Adrenal gland (tissue), 12 donors: Measurements from ENCODE around the gene APCDD1. TPM values are rescaled to one million over a fixed set of nuclear protein-coding genes. Genes with fewer than 3 reads are reported as not detected.

Experiments used
- DNase-seq, 7 donors: peaks; one replicate each; pipeline ENCODE4 v3.0.0-alpha.2; 2019 to 2020
- H3K27ac ChIP-seq, 5 donors: fragments of 200-600 bp; sonication (generic) in 4 of 5; 1 replicate in 3 of 5; 2 replicates in 2 of 5; pipeline versions ENCODE4 v1.5.1 to v1.8.0; 2016 to 2020; ENCODE audit warnings: mild to moderate bottlenecking in 1 of 5
- H3K27me3 ChIP-seq: fragments of 200-600 bp; 2 replicates; pipeline ENCODE4 v1.8.0; 2021
- H3K36me3 ChIP-seq, 2 donors: fragments of 200-600 bp; replicated peaks in 1 of 2; 1 replicate in 1 of 2; 2 replicates in 1 of 2; pipeline versions ENCODE4 v1.5.1 to v1.8.0; 2018 to 2022
- H3K4me1 ChIP-seq, 2 donors: fragments of 200-600 bp; replicated peaks in 1 of 2; 1 replicate in 1 of 2; 2 replicates in 1 of 2; pipeline versions ENCODE4 v1.5.1 to v1.8.0; 2018 to 2021
- H3K4me3 ChIP-seq, 4 donors: fragments of 200-600 bp; sonication (generic) in 3 of 4; one replicate each; pipeline ENCODE4 v1.5.1; 2016 to 2018
- H3K9me3 ChIP-seq, 3 donors: fragments of 200-600 bp; sonication (generic) in 1 of 3; replicated peaks in 1 of 3; 1 replicate in 2 of 3; 2 replicates in 1 of 3; pipeline versions ENCODE4 v1.5.1 to v1.8.0; 2016 to 2021
- POLR2A ChIP-seq, 2 donors: fragments of 450-650 bp; IDR thresholded peaks; one replicate each; pipeline ENCODE4 v1.6.1; 2017; ENCODE audit warnings: antibody characterized with exemption in 2 of 2, mild to moderate bottlenecking in 2 of 2, moderate library complexity in 1 of 2
- WGBS, 4 donors: extraction: QIAGEN DNeasy Blood & Tissue Kit in 2 of 4; methylation state at CpG; one replicate each; pipeline versions ENCODE4 v1.1.5 to v1.1.7; 2013 to 2017; 5-methylcytosine and 5-hydroxymethylcytosine counted together
- intact Hi-C, 2 donors: fragments of 100-400 bp; cut with DNase I; formaldehyde crosslinking; loops; one replicate each; pipeline versions ENCODE4 v1.14.1 to v1.15.0; 2022 to 2023
- polyA plus RNA-seq, 3 donors: library from polyadenylated mRNA; stranded (reverse); fragments of 200-250 nt in 2 of 3; fragments of 350-450 nt in 1 of 3; fragmentation: Illumina TruSeq in 1 of 3; extraction: RNeasy Lipid Tissue Mini Kit (QIAGEN cat#74804) in 1 of 3; gene quantifications; one replicate each; pipeline ENCODE4 v1.2.3, GENCODE V29; 2013 to 2014
- total RNA-seq, 9 donors: library from RNA; depleted of rRNA in 4 of 9; stranded (reverse); fragments of >200 nt in 4 of 9; fragments of 120-200 nt in 1 of 9; fragmentation: NEBNext Ultra II Directional in 1 of 9; extraction: Animal tissue kit (Norgen Biotek cat#: 25700) in 1 of 9; gene quantifications; one replicate each; pipeline versions ENCODE4 v1.1.0 to v1.2.4, GENCODE V29; 2013 to 2023
- TF ChIP-seq, protein P1 (sequence below), 6 experiments: fragments of 450-650 bp in 4 of 6; fragments of 200-600 bp in 2 of 6; sonication (generic) in 1 of 6; IDR thresholded peaks; 1 replicate in 5 of 6; 2 replicates in 1 of 6; pipeline versions ENCODE4 v1.5.1 to v1.8.0; 2016 to 2021; ENCODE audit warnings: antibody characterized with exemption in 6 of 6, mild to moderate bottlenecking in 2 of 6, moderate library complexity in 1 of 6
- donor health status: healthy with polysubstance abuse.
- donor health status: Bipolar disorder and iron deficiency.
- donor health status: DM: yes; HTN: yes; CAD: no.
- donor health status: DM: no; HTN: no; CAD: no.
- donor health status: DM: no; HTN: no; CAD: no.
- donor health status: DM: yes; HTN: yes; CAD: no.

Gene APCDD1
- total and polyA plus RNA-seq, 12 donors: 7.1 to 62.2 (median 21.9) TPM

DNA sequence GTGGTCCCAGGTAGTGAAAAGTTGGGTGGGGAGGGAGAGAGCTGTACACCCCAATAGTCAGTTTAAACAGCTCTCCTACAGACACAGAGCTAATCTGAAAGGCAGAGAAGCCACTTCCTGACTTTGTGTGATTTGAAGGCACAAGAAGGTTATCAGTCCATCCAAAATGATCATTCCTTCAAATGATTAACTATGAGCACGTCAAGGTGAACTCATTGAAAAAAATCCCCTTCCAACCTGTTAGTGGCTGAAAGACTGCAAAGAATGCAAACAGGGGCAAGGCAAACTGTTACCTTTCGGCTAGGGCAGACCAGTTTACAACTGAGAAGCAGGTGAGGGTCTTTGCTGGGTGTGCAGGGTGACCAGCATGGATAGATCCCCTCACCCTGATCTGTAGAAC, 22.8 kb upstream of the APCDD1 start:
- no peak overlapping the region for H3K27ac ChIP-seq
- no peaks in the 10 kb centered on the region for H3K9me3 ChIP-seq
- no peak for DNase-seq
- H3K4me3 ChIP-seq: no peak overlapping the region
- no peaks in the 10 kb centered on the region for H3K36me3 ChIP-seq
- H3K27me3 ChIP-seq: no peaks in the 10 kb centered on the region
- no peaks in the 10 kb centered on the region for H3K4me1 ChIP-seq
- 72 to 88% (median 77%) methylated on average over 2 of the region's 2 CpGs for WGBS, 4 donors
- TF ChIP-seq, protein P1, sequence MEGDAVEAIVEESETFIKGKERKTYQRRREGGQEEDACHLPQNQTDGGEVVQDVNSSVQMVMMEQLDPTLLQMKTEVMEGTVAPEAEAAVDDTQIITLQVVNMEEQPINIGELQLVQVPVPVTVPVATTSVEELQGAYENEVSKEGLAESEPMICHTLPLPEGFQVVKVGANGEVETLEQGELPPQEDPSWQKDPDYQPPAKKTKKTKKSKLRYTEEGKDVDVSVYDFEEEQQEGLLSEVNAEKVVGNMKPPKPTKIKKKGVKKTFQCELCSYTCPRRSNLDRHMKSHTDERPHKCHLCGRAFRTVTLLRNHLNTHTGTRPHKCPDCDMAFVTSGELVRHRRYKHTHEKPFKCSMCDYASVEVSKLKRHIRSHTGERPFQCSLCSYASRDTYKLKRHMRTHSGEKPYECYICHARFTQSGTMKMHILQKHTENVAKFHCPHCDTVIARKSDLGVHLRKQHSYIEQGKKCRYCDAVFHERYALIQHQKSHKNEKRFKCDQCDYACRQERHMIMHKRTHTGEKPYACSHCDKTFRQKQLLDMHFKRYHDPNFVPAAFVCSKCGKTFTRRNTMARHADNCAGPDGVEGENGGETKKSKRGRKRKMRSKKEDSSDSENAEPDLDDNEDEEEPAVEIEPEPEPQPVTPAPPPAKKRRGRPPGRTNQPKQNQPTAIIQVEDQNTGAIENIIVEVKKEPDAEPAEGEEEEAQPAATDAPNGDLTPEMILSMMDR (IDR thresholded peaks at IDR 0.05): no peak
- TF ChIP-seq POLR2A (IDR thresholded peaks at IDR 0.05): no peak
- intact Hi-C loops: no loop called here

DNA sequence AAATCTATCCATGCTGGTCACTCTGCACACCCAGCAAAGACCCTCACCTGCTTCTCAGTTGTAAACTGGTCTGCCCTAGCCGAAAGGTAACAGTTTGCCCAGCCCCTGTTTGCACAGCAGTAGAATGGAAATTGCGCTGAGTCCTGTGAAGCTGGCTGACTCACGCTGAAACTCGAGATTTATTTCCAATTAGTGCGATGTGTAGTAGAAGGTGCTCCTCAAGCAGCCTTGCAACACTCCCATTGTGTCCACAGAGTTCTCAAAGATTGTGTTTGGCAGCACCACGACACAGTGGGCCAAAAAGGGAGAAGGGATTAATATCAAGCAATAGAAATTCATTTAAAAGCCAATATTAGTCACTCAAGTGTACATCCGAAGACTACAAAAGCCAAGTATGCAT, 21.7 kb upstream of the APCDD1 start:
- Histone ChIP-seq H3K4me3 (no peak overlapping the region), H3K9me3 (no peaks in the 10 kb centered on the region), H3K27me3 (no peaks in the 10 kb centered on the region), H3K4me1 (no peaks in the 10 kb centered on the region), H3K27ac (no peak overlapping the region), H3K36me3 (no peaks in the 10 kb centered on the region)
- no peak for DNase-seq
- WGBS, 4 donors: 88 to 92% (median 91%) methylated on average over 7 of the region's 7 CpGs
- TF ChIP-seq, protein P1 (IDR thresholded peaks at IDR 0.05): no peak
- TF ChIP-seq POLR2A (IDR thresholded peaks at IDR 0.05): no peak
- intact Hi-C loops: no loop called here

DNA sequence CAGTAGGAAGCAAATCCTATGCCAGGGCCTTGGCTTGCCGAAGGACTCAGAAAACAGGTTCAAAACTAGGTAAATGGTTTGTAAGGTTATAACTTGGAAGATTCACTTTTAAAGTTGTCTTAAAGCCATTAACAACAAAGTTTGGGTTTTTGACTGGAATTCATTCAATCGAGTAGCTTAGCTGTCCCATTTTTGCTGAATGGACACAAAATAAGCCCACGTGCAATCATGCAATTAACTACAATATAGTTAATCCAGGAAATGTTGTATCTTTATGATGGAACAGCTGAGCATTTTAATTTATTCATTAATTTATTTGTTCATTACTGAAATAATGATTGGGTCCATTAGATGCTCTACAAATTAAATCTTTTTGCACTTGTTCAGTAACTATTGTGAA, 18.3 kb upstream of the APCDD1 start:
- TF ChIP-seq POLR2A (IDR thresholded peaks at IDR 0.05): no peak
- TF ChIP-seq, protein P1 (IDR thresholded peaks at IDR 0.05): no peak
- no peaks in the 10 kb centered on the region for H3K27me3 ChIP-seq
- H3K4me3 ChIP-seq: no peak overlapping the region
- DNase-seq: no peak
- H3K27ac ChIP-seq: no peak overlapping the region
- no peaks in the 10 kb centered on the region for H3K9me3 ChIP-seq
- H3K4me1 ChIP-seq: no peaks in the 10 kb centered on the region
- intact Hi-C loops: no loop called here
- WGBS, 4 donors: 91 to 98% (median 94%) methylated on average over 3 of the region's 3 CpGs
- H3K36me3 ChIP-seq: no peaks in the 10 kb centered on the region

DNA sequence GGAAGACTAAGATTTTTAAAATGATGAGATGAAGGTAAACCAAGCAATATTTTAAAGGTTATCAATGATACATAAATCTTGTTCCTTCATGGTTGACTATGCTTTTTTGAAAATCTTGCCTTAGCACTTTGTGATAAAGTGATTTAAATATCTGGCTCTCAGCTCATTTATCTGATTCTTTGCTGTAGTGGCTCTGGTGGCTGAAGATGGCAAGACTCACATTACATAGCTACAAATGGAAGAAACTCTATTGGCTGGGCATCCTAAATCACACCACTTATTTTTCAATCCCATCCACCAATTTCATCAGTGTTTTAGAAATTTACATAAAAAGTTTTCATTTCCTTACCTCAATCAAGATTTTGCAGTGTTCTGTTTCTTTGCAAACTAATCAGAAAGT, 16.6 kb upstream of the APCDD1 start:
- no peak for TF ChIP-seq POLR2A (IDR thresholded peaks at IDR 0.05)
- TF ChIP-seq, protein P1 (IDR thresholded peaks at IDR 0.05): peak in 1 of 6 experiments; percentile 33

More for the DNA sequence above, 16.6 kb upstream of the APCDD1 start:
- no peaks in the 10 kb centered on the region for H3K9me3 ChIP-seq
- intact Hi-C loops: no loop called here
- no peaks in the 10 kb centered on the region for H3K36me3 ChIP-seq
- H3K27ac ChIP-seq: no peak overlapping the region
- peak in 1 of 7 donors; percentile 16 for DNase-seq
- H3K4me1 ChIP-seq: no peaks in the 10 kb centered on the region
- H3K27me3 ChIP-seq: no peaks in the 10 kb centered on the region
- H3K4me3 ChIP-seq: no peak overlapping the region
